ENCODE results near the gene EEF2KMT.
"Not testable (repeated sequence)": the region's sequence is repeated elsewhere in the genome, so short reads cannot be mapped to it uniquely, and the experiment has no call there.

EEF2KMT gene

DNA sequence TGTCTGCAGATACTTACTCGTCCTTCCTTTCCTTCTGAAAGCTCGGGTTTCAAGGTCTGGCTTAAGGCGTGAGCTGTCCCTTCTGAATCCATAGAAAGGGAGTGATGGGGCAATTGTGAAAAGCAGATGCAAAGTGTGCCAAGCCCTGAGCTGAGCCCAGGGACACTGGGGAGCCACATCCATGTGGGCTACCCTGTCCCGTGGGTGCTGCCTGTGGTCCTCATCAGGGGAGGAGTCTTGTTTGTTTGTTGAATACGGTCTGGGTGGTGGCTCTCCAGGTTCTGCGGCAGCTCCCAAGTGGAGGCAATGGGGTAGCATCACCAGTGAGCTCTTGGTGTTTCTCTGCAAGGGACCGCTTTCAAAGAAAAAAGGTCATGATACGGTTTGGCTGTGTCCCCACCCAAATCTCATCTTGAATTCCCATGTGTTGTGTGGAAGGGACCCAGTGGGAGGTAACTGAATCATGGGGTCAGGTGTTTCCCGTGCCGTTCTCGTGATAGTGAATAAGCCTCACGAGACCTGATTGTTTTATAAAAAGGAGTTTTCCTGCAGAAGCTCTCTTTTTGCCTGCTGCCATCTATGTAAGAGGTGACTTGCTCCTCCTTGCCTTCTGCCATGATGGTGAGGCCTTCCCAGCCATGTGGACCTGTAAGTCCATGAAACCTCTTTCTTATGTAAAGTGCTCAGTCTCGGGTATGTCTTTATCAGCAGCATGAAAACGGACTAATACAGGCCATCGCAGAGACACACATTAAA lies 27.0 kb downstream of the EEF2KMT start:
- no peak for DNase-seq

DNA sequence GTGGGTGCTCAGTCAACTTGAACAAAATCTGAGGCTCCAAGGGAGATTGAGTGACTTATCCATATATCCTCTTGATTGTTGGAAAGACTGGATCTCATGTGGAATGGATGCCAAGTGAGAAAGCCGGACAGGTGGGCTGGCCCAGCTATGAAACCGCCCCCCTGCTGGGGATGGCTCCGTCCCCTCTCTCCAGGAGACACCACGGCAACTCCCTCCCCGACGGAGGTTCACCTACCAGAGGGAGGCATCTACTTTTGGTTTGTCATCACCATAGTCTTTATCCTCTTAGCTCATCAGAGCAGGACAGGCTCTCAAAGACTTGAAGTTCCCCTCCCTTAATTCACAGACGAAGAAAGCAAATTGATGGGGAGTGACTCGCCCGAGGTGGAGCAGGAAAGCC lies 27.7 kb downstream of the EEF2KMT start:
- no peak for DNase-seq

DNA sequence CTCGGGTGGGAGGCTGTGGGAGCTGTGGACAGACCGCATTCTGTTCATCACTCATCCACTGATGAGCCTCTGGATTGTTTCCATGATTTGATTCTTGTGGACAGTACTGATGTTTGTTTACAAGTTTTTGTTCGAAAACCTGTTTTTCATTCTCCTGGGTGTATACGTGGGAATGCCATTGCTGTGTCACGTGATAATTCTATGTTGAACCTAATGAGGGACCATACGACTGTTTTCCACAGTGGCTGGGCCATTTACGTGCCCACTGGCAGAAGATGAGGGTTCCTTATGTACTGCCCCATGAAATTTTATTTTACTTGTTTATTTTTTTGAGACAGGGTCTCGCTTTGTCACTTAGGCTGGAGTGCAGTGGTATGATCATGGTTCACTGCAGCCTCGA lies 28.5 kb downstream of the EEF2KMT start:
- DNase-seq = no peak

DNA sequence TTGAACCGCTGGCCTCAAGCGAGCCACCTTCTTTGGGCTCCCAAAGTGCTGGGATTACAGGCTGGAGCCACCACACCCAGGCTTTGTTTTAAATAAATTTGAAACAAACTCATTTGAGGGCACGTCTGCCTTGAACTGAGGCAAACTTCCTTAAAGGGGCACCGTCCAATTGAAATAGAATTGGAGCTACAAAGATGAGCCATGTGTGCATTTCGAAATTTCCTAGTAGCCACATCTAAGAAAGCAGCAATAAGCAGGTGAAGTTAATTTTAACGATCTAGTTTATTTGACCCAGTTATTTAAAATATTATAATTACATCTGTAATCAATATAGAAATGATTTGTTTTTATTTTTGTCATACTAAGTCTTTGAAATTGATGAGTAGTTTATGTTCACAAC lies 31.1 kb downstream of the EEF2KMT start:
- no peak for DNase-seq

DNA sequence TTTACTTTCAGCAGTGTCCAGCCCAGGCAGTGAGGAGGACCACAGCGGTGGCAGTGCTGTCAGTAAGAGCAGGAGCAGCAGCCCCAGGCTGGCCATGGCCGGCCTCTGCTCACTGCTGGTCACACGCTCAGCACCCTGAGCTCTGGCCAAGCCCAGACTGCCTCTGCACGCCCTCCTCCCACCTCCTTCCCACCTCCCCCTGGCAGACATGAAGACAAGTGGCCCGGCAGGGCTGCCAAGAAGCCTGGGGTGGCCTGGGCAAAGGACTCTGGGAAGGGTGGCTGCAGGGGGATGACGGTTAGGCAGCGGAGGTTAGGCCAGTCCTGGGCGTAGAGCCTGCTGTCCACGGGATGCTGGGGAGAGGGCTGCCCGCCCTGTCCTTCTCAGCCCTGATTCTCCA lies 31.8 kb downstream of the EEF2KMT start, which contains the start of gene C16orf89:
C16orf89 (minus strand) TSS at position 144 of the 400 bp plus-strand sequence; CDS start at position 96, 48 bp downstream.
- DNase-seq = no peak

DNA sequence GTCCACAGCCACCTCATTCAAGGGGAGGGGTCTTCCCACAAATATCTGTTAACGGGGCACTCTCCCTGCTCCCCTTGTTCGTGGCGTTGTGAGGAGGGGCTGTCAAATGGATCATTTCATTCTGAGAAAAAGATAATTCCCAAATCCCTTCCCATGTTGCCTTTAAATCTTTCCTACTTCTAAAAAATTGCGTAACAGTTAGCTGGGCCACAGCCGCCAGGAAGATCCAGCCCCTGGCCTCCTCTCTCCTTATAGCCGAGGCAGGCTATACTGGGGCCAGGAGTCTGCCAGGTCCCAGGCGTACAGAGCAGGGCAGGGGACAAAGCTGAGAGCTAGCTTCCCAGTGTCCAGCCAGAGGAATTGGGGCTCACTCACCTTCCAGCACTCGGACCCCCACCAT lies 32.3 kb downstream of the EEF2KMT start:
- no peak for DNase-seq

DNA sequence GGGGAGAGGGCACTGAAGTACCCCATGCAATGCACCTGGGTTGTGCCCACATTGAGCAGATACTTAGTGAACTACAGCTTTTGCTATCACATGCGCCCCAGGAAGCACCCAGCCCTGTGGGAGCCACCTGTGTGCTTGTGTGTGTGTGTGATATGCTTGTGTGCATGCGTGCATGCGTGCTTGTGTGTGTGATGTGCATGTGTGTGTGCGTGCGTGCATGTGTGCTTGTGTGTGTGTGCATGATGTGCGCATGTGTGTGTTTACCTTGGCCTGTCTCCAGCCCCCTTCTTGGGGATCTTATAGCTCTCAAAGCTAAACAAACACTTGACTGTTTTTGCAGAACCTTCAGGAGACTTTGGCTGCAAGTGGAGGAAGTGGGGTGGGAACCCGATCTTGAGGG lies 32.7 kb downstream of the EEF2KMT start:
- DNase-seq = no peak

DNA sequence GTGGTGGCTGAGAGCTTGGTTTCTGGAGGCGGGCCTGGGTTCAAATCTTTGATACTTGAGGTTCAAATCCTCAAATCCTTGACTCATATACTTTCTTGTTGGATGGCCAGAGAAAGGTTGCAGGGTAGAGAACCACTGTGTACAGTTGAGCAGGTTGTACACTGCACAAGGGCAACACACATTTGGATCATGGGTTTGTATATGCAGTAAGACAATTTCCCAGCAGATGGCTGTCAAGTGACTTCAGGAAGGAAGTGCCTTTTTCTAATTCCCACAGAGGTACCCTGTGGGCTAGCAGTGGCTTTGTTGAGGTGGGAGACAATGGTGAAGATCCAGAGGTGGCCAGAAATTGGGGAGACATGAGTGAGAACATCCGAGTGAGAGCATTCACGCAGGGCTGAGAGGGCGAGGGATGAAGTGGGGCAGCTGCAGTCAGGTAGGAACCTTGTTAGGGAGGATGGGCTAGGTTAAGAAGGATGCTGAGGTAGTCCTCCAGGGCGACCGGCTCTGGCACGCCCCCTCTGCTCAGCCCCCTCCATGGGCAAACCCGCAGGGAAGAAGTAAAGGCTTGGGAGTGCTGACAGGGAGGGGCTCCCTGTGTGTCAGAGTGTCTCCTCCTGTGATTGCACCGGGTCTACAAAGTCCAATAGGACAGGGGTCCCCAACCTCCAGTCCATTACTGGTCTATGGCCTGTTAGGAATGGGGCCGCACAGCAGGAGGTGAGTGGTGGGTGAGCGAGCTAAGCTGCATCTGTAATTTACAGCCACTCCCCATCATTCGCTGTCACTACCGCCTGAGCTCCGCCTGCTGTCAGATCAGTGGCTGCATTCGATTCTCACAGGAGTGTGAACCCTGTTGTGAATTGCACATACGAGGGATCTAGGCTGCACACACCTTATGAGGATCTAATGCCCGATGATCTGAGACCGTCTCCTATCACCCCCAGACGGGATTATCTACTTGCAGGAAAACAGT lies 34.5 kb downstream of the EEF2KMT start:
- no peak for DNase-seq

DNA sequence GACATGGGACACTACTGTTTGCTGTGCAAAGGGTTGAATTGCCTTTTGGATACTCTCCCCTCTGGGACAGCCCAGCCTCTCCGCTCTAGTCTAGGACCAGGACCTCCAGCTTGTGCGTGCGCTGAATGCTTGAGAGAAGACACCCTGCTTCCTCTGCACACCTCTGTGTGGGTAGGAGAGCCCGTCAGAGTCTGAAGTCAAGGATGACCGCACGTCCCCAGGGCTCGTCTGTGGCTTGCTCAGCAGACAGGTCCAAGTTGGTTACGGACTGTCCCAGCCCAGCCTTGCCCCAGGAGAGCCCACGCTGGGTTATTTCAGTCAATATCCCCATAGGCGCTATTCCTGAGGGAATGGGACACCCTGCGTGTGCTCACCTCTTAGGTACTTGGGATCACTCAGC lies 35.5 kb downstream of the EEF2KMT start:
- DNase-seq = no peak

DNA sequence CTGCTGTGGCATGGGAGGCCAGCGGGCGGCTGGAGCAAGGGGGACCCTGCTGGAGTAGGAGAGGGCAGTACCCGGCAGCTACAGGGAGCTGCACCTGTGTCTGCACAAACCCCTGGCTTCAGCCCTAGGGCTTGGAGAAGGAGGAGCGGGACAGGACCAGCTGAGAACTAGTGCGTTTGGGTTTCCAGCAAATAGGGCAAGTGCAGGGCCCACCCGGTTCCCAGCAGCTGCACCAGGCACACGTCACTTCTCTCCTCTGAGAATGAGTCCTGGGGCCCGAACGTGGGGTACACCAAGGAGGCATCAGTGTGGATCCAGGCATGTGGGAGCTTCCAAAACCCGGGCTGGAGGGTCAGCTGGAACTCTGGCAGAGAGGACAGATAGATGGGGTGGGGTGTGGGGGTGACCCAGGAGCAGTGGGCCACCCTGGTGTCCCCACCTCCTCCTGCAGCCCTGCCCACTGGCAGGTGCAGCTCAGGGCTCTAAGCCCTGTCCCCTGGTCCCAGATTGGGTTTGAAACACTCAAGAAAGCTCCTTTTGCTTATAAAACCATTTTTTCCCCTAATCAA lies 37.4 kb downstream of the EEF2KMT start:
- DNase-seq = no peak

DNA sequence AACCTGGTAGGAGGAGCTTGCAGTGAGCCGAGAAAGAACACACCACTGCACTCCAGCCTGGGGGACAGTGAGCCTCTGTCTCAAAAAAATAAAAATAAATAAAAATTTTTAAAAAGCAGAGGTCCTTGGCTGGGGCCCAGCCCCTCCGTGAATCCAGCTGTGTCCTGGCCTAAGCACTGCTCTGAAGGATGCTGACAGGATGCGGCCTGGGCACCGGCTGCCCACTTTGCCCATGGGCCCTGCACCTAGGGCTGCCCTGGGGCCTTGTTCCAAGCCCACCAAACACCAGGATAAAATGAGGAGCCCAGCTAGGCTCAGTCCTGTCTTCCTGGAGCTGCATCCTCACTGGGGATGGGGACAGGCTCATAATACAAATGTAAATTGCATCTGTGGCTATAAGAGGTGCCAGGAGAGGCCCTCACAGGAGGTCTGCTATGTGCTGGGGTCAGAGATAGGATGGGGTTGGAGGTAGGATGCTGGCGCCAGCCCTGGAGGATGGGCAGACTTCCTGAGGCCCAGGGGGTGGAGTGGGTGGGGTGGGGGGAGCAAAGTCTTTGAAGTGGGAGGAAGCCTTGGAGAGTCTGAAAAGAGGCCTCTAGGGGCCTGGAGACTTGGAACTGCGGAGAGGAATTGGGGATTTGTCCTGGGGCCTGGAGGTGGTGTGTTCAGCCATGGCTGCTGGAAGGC lies 38.1 kb downstream of the EEF2KMT start:
- no peak for DNase-seq

DNA sequence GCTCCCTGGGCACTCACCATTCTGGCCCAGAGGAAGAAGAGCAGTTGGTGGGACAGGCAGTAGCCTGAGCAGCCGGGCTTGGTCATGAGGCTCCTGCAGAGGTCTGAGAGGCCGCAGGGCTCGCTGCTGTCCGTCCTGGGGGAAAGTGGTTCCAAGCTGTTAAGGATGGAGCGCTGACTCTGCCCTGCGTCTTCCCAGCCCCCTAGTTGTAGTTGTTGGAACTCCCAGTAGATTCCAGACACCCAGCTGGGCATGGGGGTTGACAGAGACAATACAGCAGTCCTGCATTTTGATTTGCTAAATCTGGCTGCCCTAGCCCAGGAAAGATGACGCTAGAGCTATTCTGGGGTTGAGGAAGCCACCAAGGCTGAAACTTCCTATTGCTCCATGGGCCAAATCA lies 39.1 kb downstream of the EEF2KMT start:
- no peak for DNase-seq

DNA sequence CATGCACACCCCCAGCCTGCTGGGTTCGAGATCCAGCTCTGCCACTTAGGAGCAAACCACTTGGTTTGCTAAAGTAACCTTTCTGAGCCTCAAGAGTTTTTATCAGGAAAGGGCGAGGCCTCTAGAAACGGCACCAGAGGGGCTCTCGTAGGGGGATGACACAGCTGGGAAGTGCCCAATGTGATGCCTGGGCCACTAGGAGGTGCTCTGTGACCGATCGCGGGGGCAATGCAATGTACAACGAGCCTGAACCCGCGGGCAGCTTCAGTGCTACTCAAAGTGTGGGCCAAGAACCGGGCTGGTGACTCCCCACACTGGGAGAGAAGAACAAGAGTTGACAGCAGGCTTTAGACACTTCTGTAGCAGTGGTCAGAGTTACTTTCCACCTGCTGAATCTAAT lies 41.2 kb downstream of the EEF2KMT start:
- DNase-seq = peak; percentile 16

DNA sequence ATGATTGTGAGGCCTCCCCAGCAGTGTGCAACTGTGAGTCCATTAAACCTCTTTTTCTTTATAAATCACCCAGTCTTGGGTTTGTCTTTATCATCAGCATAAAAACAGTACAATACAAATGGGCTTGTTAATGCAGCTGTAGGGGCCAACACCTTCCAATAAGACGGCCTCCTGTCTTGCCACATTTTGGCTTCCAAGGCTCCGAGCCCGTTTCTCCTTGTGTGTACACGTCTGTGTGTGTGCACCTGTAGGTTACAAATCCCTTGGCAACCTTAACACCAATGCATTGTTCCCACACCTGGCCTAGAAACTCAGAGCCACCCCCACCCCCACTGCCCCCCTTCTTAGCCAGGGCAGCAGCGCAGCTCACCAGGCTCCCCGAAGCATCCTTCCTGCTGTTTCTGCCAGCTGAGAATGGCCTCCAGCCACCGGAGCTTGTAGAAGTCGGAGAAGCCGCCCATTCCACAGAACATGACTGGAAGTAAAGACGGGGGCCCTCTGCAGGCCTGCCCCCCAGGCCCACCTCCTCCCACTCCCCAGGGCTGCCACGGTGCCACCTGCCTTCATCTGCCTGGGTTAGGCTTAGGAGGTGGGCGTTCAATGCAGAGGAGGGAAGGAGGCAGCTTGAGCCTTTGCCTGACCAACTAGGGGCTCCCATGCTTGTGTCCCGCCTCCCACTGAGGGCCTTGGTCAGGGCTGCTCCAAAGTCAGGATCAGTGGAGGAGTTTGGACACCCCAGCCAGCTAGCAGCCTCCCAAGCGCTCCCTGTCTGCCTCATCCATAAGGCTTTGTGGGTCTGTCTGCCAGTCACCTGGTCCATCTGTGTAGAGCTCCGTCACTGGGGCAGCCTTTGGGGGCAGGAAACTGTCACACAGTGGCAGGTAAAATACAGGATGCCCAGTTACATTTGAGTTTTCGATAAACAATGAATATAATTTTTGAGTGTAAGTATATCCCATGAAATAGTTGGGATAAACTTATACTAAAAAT lies 42.4 kb downstream of the EEF2KMT start:
- no peak for DNase-seq

DNA sequence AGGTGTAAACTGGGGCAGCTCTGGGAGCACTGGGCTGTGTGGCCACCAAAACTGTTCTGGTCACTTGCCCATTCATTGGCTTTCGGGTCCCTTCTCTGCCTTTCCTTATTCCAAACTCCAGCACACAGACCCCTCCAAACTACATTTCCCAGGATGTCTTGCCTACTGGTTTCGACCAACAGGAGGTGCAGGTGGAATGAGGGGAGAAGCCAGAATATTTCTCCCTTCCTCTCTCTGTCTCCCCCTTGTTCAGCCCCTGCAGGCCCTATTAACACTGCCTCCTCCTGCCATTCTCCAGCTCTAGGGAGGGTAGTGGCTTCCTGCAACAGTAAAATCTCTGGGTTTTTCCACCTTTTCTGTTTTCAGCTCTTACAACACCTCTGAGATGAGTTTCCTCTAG lies 50.7 kb downstream of the EEF2KMT start:
- no peak for DNase-seq

DNA sequence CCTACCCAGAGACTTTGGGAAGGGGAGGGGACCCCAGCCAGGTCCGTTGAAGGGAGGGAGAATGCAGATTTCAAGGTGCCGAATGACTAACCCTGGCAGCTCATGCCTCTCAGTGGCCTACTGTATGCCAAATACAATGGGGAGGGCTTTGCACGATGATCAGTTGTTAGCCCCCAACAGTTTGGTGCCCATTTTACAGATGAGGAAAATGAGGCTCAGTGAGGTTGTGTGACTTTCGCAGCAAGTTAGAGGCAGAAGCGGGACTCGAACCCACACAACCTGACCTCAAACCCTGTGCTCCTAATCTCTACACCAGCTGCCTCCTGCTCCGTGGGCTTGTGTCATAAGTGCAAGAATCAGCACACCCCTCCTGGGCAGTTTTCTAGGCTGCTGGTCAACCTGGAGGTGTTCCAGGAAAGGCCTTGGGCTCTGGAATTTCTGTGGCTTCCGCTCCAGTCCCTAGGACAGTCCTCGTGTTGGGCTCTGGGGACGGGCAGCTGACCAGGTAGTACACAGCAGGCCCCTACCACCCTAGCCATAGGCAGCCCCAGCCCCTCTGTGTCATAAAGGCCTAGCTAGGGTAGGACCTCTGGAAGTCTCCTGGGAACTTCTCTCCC lies 52.0 kb downstream of the EEF2KMT start:
- no peak for DNase-seq

DNA sequence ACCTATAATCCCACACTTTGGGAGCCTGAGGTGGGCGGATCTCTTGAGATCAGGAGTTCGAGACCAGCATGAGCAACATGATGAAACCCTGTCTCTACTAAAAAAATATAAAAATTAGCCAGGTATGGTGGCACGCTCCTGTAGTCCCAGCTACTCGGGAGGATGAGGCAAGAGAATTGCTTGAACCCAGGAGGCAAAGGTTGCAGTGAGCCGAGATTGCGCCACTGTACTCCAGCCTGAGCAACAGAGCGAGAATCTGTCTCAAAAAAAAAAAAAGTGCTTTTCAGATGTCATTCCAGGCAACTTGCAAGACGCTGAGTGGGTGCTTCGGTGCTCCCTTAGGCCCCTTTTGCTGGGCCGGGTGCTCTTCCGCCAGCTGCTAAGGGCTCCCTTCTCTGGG lies 53.0 kb downstream of the EEF2KMT start:
- DNase-seq = not testable (repeated sequence)

DNA sequence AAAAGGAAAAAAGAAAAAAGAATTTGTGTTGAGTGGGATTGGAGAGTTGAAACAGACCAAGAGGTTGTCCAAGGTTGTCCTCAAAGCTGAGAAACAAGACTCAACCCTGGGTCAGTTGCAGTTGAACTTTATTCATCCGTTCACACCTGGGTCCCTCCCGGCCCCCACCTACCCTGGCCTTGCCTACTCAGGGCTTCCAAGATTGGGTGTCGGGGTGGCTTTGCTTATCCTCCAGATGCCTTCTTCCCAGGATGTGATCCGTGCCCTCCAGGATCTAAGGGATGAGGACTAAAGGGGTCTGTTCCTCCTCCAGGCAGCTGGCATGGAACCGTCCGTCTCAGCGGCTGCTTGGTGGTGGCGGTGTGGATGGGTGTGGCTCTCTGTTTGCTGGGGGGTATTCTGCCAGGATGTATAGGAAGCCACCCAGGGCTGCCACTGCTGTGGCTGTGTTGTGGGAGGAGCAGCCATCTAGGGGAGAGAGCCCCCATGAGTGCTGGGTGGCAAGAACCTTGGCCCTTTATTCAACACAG lies 53.5 kb downstream of the EEF2KMT start:
- DNase-seq = no peak

DNA sequence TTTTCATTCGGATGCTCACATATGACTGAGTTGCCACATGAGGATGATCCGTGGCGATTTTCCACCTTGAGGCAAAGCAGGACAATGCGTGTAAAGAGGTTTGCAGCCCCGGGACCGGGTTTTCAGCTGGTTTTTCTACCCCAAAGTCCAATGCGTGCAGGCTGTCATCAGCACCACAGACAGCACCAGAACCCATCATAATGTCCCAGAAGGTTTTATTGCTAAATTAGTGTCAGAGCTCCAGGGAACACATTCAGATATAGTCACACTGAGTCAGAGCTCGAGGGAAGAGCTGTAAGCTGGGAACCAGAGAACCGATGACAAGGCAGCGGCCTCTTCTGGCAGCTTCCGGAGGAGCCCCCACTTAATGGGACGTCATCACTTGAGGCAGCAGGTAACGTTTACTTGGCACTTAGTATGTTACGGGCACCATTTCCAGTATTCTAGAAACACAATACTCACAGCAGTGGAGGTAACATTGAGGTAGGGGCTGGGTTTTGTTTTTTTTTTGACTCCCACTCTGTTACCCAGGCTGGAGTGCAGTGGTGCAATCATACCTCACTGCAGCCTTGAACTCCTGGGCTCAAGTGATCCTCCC lies 54.9 kb downstream of the EEF2KMT start:
- DNase-seq = no peak

DNA sequence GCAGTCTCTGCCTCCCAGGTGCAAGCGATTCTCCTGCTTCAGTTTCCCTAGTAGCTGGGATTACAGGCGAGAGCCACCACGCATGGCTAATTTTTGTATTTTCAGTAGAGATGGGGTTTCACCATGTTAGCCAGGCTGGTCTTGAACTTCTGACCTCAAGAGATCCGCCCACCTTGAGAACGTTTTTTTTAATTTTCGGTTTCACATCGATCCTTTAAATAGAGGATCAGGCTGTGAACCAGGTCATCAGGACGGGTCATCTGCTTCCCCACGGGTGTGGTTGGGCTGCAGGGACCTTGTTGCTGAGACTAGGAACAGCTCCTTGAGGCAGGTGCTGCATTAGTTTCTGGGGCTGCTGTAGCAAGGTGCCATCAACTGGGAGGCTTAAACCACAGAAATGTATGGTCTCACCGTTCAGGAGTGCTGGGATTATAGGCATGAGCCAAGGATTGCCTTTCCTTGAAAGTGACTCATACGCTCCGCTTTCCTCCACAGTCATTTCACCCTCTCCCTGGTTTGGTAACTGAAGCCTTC lies 55.9 kb downstream of the EEF2KMT start:
- no peak for DNase-seq

Data from effector CD4-positive, alpha-beta T cell (primary cell).